K562 treated with DMSO at 1 percent for 24 hours (cell line): ENCODE results near the gene TEC. TPM values are rescaled to one million over a fixed set of nuclear protein-coding genes. Genes with fewer than 3 reads are reported as not detected.

Experiments
- total RNA-seq: library from RNA; unstranded; fragments of 300-600 nt; gene quantifications from 2 replicates; pipeline ENCODE4 v1.2.3, GENCODE V29; 2022; ENCODE audit warnings: low read depth; ENCODE audit not compliant: insufficient read depth

TEC gene
- 4.1 and 4.6 TPM in 2 replicates for total RNA-seq

GRCh38 chr4:48268956-48269860 is at the start of gene TEC:
TSS of gene TEC (minus strand) at chr4:48269838. CDS start at chr4:48228614, 41,224 bp downstream.

DNA sequence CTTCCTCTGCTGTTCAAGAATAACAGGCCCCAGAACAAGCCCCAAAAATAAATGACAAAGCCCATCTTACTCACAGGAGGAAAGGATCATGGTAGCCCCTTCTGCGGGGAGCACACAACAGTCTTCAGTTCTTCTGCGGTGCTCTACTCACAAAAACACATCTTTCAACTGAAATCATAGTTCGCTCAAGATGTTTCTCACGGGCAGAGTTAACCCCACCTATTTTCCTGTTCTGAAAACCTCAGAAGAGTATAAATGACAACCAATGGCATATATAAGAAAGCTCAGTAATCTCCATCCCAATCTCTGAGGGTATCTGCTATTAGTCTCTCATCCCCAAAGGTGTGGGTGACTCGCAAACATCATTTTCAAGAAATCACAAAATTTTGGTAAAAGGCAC is 135.6 kb downstream of the TEC start, which contains the start of gene TXK:
Gene TXK (minus strand): TSS at position 170 of the 400 bp plus-strand sequence. CDS start 80 bp downstream, at position 90.

Other genes starting within 250 kb of the TEC start
- 0.50 TPM in 1 of 2 replicates, not detected in the other for gene TXK, start 135.6 kb downstream of the TEC start, total RNA-seq
- gene SLAIN2, start 71.7 kb upstream of the TEC start, total RNA-seq, result 25.1 and 30.1 TPM in 2 replicates
- gene SLC10A4, start 213.5 kb upstream of the TEC start, total RNA-seq, result 12.7 and 12.9 TPM in 2 replicates
- 0.58 TPM in 1 of 2 replicates, not detected in the other for gene ZAR1, start 220.4 kb upstream of the TEC start, total RNA-seq